HCT116 (cell line): ENCODE measurements around the gene F2RL2. TPM values are rescaled to one million over a fixed set of nuclear protein-coding genes. Genes with fewer than 3 reads are reported as not detected.
A peak's percentile ranks its signal among the peaks of the same experiment; 100 is the strongest.

Experiments
- ATAC-seq: fragments of 200-7000 bp; cut with Tn5 transposase; 2 replicates; pipeline ENCODE4 v1.9.1; 2020; ENCODE audit warnings: mild to moderate bottlenecking, moderate library complexity
- Bru-seq: library from RNA; stranded (reverse); fragments of 400-500 nt; gene quantifications from one replicate; lab custom pipeline; 2021; lab: Mats Ljungman, UMichigan
- BruChase-seq, 2 experiments: library from RNA; stranded (reverse); fragments of 400-500 nt; gene quantifications; one replicate each; lab custom pipeline; 2021; lab: Mats Ljungman, UMichigan
- BruUV-seq: library from RNA; stranded (reverse); fragments of 400-500 nt; replicated peaks from 2 replicates; lab custom pipeline; 2021; lab: Mats Ljungman, UMichigan
- CTCF ChIA-PET: fragments of 300-600 bp; sonication (Branson Sonifier 250); formaldehyde crosslinking; loops from one replicate; lab custom pipeline; 2021; ENCODE audit warnings: antibody characterized with exemption; lab: Charles Lee
- POLR2A ChIA-PET: fragments of 300-600, 350-600 bp; sonication (Branson Sonifier 250); formaldehyde crosslinking; loops from one replicate; lab custom pipeline; 2021; ENCODE audit warnings: antibody characterized with exemption; lab: Charles Lee
- RAD21 ChIA-PET, 2 experiments: fragments of 300-600 bp; sonication (Branson Sonifier 250); formaldehyde crosslinking; loops; one replicate each; lab custom pipeline; 2023; ENCODE audit warnings: low total read pairs in 2 of 2; ENCODE audit not compliant: uncharacterized antibody in 2 of 2, unreplicated experiment in 2 of 2, low non-redundant PET in 1 of 2; lab: Charles Lee
- DNase-seq: peaks from one replicate; pipeline ENCODE4 v3.0.0-alpha.2; 2010; ENCODE audit warnings: low read depth, low spot score
- H2AFZ ChIP-seq: fragments of 200-600 bp; shearing (Covaris generic), sonication (generic); 2 replicates; pipeline ENCODE4 v1.6.1; 2017; ENCODE audit warnings: low read depth, mixed run types, mixed read lengths, antibody characterized with exemption, low read length; ENCODE audit not compliant: poor library complexity, severe bottlenecking
- H3K27ac ChIP-seq: 2 replicates; pipeline ENCODE4 v1.5.1; 2012; ENCODE audit warnings: low read depth, low read length
- H3K27me3 ChIP-seq: fragments of 200-600 bp; sonication (generic); 2 replicates; pipeline ENCODE4 v1.6.1; 2016; ENCODE audit warnings: mixed run types, low read length, mixed read lengths; ENCODE audit not compliant: insufficient read depth
- H3K36me3 ChIP-seq, 2 experiments: fragments of 200-500 bp in 1 of 2; fragments of 200-600 bp in 1 of 2; sonication (Bioruptor generic) in 1 of 2; sonication (generic) in 1 of 2; 2 replicates each; pipeline versions ENCODE4 v1.5.1 to v1.6.1; 2014 to 2016; ENCODE audit warnings: low read length in 2 of 2, inconsistent platforms in 1 of 2, mixed read lengths in 1 of 2, mixed run types in 1 of 2; ENCODE audit not compliant: insufficient read depth in 2 of 2, control insufficient read depth in 1 of 2
- H3K4me1 ChIP-seq, 2 experiments: fragments of 200-600 bp in 1 of 2; sonication (generic) in 1 of 2; 2 replicates each; pipeline versions ENCODE4 v1.5.1 to v1.6.1; 2012 to 2017; ENCODE audit warnings: low read length in 2 of 2, inconsistent platforms in 1 of 2, mild to moderate bottlenecking in 1 of 2, mixed read lengths in 1 of 2, mixed run types in 1 of 2, moderate library complexity in 1 of 2; ENCODE audit not compliant: insufficient read depth in 2 of 2, control insufficient read depth in 1 of 2
- H3K4me2 ChIP-seq: fragments of 200-600 bp; sonication (generic); 2 replicates; pipeline ENCODE4 v1.6.1; 2017; ENCODE audit warnings: mixed run types, low read length, mixed read lengths
- H3K4me3 ChIP-seq, 2 experiments: fragments of 200-600 bp in 1 of 2; sonication (generic) in 1 of 2; replicated peaks in 1 of 2; 2 replicates each; pipeline ENCODE4 v1.5.1; 2011 to 2016; ENCODE audit warnings: low read length in 2 of 2, control low read depth in 1 of 2, low read depth in 1 of 2, mild to moderate bottlenecking in 1 of 2, mixed read lengths in 1 of 2, mixed run types in 1 of 2
- H3K79me2 ChIP-seq: fragments of 200-600 bp; sonication (generic); 2 replicates; pipeline ENCODE4 v1.6.1; 2017; ENCODE audit warnings: mild to moderate bottlenecking, mixed run types, low read length, moderate library complexity, mixed read lengths; ENCODE audit not compliant: insufficient read depth
- H3K9ac ChIP-seq: fragments of 200-600 bp; sonication (generic); 2 replicates; pipeline ENCODE4 v1.6.1; 2016; ENCODE audit warnings: low read length, mixed read lengths
- H3K9me2 ChIP-seq: fragments of 200-600 bp; sonication (generic), shearing (Covaris generic); 2 replicates; pipeline ENCODE4 v1.6.1; 2017; ENCODE audit warnings: mixed run types, mild to moderate bottlenecking, moderate library complexity; ENCODE audit not compliant: insufficient read depth
- H3K9me3 ChIP-seq, 2 experiments: fragments of 200-500 bp in 1 of 2; fragments of 200-600 bp in 1 of 2; sonication (Bioruptor generic) in 1 of 2; sonication (generic) in 1 of 2; 2 replicates each; pipeline ENCODE4 v1.6.1; 2014 to 2017; ENCODE audit warnings: low read length in 2 of 2, mixed read lengths in 2 of 2, inconsistent platforms in 1 of 2, low read depth in 1 of 2, mild to moderate bottlenecking in 1 of 2, mixed run types in 1 of 2, moderate library complexity in 1 of 2; ENCODE audit not compliant: control insufficient read depth in 1 of 2, insufficient read depth in 1 of 2
- H4K20me1 ChIP-seq: fragments of 200-600 bp; sonication (generic), shearing (Covaris generic); 2 replicates; pipeline ENCODE4 v1.6.1; 2017; ENCODE audit warnings: mixed run types, mild to moderate bottlenecking, moderate library complexity; ENCODE audit not compliant: insufficient read depth
- ATF3 ChIP-seq: IDR thresholded peaks from 2 replicates; pipeline ENCODE4 v1.6.1; 2012
- ELF1 ChIP-seq: IDR thresholded peaks from 2 replicates; pipeline ENCODE4 v1.6.1; 2012; ENCODE audit warnings: low read depth, borderline replicate concordance
- EZH2phosphoT487 ChIP-seq: fragments of 200-600 bp; IDR thresholded peaks from 2 replicates; pipeline ENCODE4 v1.6.1; 2018; ENCODE audit warnings: antibody characterized with exemption, borderline replicate concordance
- JUND ChIP-seq: IDR thresholded peaks from 2 replicates; pipeline ENCODE4 v1.6.1; 2012
- POLR2A ChIP-seq: IDR thresholded peaks from 2 replicates; pipeline ENCODE4 v1.7.0; 2011; ENCODE audit warnings: borderline replicate concordance; ENCODE audit not compliant: insufficient read depth, insufficient read length; ENCODE audit errors: extremely low read depth
- RAD21 ChIP-seq: IDR thresholded peaks from 2 replicates; pipeline ENCODE4 v1.6.1; 2012; ENCODE audit warnings: low read depth, mild to moderate bottlenecking
- SRF ChIP-seq: IDR thresholded peaks from 2 replicates; pipeline ENCODE4 v1.6.1; 2012; ENCODE audit warnings: low read depth
- TCF7L2 ChIP-seq: IDR thresholded peaks from 2 replicates; pipeline ENCODE4 v1.7.0; 2011; ENCODE audit warnings: borderline replicate concordance, inconsistent platforms; ENCODE audit not compliant: insufficient read depth, insufficient read length; ENCODE audit errors: extremely low read depth
- ZFX ChIP-seq: fragments of 450-650 bp; IDR thresholded peaks from 2 replicates; pipeline ENCODE4 v1.6.1; 2017
- intact Hi-C: fragments of 100-400 bp; cut with micrococcal nuclease; formaldehyde crosslinking; loops from 2 replicates; pipeline ENCODE4 v1.10.0; 2022
- long read RNA-seq: library from polyadenylated mRNA; unstranded; transcript quantifications from one replicate; pipeline ENCODE4 v2.0.0, GENCODE V29; 2021; ENCODE audit not compliant: unreplicated experiment
- polyA plus RNA-seq: library from polyadenylated mRNA; unstranded; fragments of >200 nt; gene quantifications from 2 replicates; pipeline ENCODE4 v1.2.1, GENCODE V29; 2012; ENCODE audit warnings: missing spikeins
- total RNA-seq: library from RNA; stranded (reverse); gene quantifications from one replicate; pipeline ENCODE4 v1.2.1, GENCODE V29; 2021; ENCODE audit not compliant: unreplicated experiment
- TF ChIP-seq, protein P1 (sequence below): IDR thresholded peaks from 2 replicates; pipeline ENCODE4 v1.6.1; 2012
- TF ChIP-seq, protein P2 (sequence below), 3 experiments: fragments of 200-600 bp in 1 of 3; sonication (generic) in 1 of 3; IDR thresholded peaks in 2 of 3; conservative IDR thresholded peaks in 1 of 3; 2 replicates each; pipeline ENCODE4 v1.5.1; 2012 to 2017; ENCODE audit warnings: low read depth in 2 of 3, low read length in 2 of 3, antibody characterized with exemption in 1 of 3, borderline replicate concordance in 1 of 3, control low read depth in 1 of 3, mild to moderate bottlenecking in 1 of 3, mixed read lengths in 1 of 3, mixed run types in 1 of 3, moderate library complexity in 1 of 3; ENCODE audit not compliant: insufficient read depth in 1 of 3

Gene F2RL2
- total RNA-seq (0.07 TPM), Bru-seq, nascent RNA (percentile 14 among the genes with signal in this experiment), BruChase-seq, experiment 1, labeled RNA remaining after a 6-hour chase (percentile 21 among the genes with signal in this experiment), BruChase-seq, experiment 2, labeled RNA remaining after a 2-hour chase (percentile 17 among the genes with signal in this experiment)
- polyA plus RNA-seq: 0.03 and 0.04 TPM in 2 replicates
- long read RNA-seq: 0 reads

DNA sequence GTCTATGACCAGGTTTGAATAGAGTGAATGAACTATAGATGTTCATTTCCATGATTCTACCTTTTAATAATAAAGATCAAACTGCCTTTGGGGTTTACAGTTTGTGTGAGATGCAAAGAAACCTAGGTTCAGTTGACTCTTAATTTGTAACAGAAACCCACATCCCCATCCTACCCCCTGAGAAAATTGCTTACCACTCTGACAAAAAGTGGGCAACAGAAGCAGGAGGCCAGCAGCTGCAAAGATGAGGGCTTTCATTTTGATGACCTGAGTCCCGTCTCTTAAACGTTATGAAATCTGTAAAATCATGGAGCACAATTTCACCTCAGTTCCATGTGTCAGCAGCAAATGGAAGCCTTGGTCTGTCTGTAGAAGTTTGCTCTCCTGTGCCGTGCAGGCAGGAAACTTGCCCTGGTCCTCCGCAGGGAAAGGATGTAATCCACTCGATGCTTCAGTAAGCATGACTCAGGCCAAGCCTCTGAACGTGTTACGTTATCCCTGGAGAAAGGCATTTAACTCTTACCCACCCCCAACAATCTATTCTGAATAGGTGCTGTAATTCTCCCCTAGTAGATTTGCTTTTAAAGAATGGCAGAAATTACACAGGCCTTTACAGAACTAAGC lies at the start of gene F2RL2:
F2RL2 (minus strand) TSS at position 431 of the 624 bp plus-strand sequence; CDS start at position 258, 173 bp downstream.
- intact Hi-C loops: no loop called here
- ATAC-seq: no peak
- TF ChIP-seq ZFX: no peak
- TF ChIP-seq, protein P1, sequence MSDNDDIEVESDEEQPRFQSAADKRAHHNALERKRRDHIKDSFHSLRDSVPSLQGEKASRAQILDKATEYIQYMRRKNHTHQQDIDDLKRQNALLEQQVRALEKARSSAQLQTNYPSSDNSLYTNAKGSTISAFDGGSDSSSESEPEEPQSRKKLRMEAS: no peak
- TF ChIP-seq JUND: no peak
- TF ChIP-seq, protein P2, sequence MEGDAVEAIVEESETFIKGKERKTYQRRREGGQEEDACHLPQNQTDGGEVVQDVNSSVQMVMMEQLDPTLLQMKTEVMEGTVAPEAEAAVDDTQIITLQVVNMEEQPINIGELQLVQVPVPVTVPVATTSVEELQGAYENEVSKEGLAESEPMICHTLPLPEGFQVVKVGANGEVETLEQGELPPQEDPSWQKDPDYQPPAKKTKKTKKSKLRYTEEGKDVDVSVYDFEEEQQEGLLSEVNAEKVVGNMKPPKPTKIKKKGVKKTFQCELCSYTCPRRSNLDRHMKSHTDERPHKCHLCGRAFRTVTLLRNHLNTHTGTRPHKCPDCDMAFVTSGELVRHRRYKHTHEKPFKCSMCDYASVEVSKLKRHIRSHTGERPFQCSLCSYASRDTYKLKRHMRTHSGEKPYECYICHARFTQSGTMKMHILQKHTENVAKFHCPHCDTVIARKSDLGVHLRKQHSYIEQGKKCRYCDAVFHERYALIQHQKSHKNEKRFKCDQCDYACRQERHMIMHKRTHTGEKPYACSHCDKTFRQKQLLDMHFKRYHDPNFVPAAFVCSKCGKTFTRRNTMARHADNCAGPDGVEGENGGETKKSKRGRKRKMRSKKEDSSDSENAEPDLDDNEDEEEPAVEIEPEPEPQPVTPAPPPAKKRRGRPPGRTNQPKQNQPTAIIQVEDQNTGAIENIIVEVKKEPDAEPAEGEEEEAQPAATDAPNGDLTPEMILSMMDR (IDR thresholded peaks at IDR 0.05 in 2 of 3, conservative IDR thresholded peaks at IDR 0.05 in 1 of 3; ENCODE audit: borderline replicate concordance in 1 of 3, insufficient read depth in 1 of 3, low read depth in 2 of 3, low read length in 2 of 3): no peak
- no peak for TF ChIP-seq POLR2A
- TF ChIP-seq SRF: no peak
- TF ChIP-seq TCF7L2: no peak
- no peak for TF ChIP-seq EZH2phosphoT487
- no peak for TF ChIP-seq ELF1
- no peak for TF ChIP-seq ATF3
- TF ChIP-seq RAD21: no peak

More for the DNA sequence above, at the start of gene F2RL2:
- no peak within 1 kb of the TSS for H3K27ac ChIP-seq
- no peaks in the 10 kb centered on the region for H3K9me2 ChIP-seq
- H2AFZ ChIP-seq: peak within 1 kb of the TSS; percentile 74
- H3K4me3 ChIP-seq: no peak within 1 kb of the TSS
- no peak within 1 kb of the TSS for H3K9ac ChIP-seq
- no peaks in the 10 kb centered on the region for H3K36me3 ChIP-seq
- H3K4me1 ChIP-seq: peaks cover 0 to 7% of the 10 kb centered on the region in 2 experiments; a peak in 2 of 4 replicates
- ChIA-PET POLR2A (interaction anchor here (0.7 kb wide), 1 partner anchor 204 kb away, joined by 4 read pairs; no protein-coding TSS in a partner anchor), RAD21 (no interaction called here), CTCF (no interaction called here)
- H3K27me3 ChIP-seq: no peaks in the 10 kb centered on the region
- peak within 1 kb of the TSS; percentile 44 for H3K4me2 ChIP-seq
- H4K20me1 ChIP-seq: no peaks in the 10 kb centered on the region
- BruUV-seq: no TSS peak
- DNase-seq: no peak
- H3K79me2 ChIP-seq: no peaks in the 10 kb centered on the region
- H3K9me3 ChIP-seq: no peaks in the 10 kb centered on the region
